ENCODE results near the gene SCUBE2.

The SCUBE2 gene

GRCh38 chr11:9092072-9092471, 673 bp upstream of the SCUBE2 start:
- TF ChIP-seq GATA2 (IDR thresholded peaks at IDR 0.05; ENCODE audit: low read depth, low read length) (no peak), GATA3 (IDR thresholded peaks at IDR 0.05; ENCODE audit: low read depth, low read length) (no peak)

GRCh38 chr11:9090488-9091043, 833 bp downstream of the SCUBE2 start:
- TF ChIP-seq GATA2 (IDR thresholded peaks at IDR 0.05; ENCODE audit: low read depth, low read length) (no peak), GATA3 (IDR thresholded peaks at IDR 0.05; ENCODE audit: low read depth, low read length) (no peak)

- no peak for TF ChIP-seq GATA2 (IDR thresholded peaks at IDR 0.05; ENCODE audit: low read depth, low read length)
- no peak for TF ChIP-seq GATA3 (IDR thresholded peaks at IDR 0.05; ENCODE audit: low read depth, low read length)
Measured at GRCh38 chr11:9089636-9090035, 1.8 kb downstream of the SCUBE2 start.

- TF ChIP-seq GATA3 (IDR thresholded peaks at IDR 0.05; ENCODE audit: low read depth, low read length) (no peak), GATA2 (IDR thresholded peaks at IDR 0.05; ENCODE audit: low read depth, low read length) (no peak)
Measured at GRCh38 chr11:9089061-9089460, 2.3 kb downstream of the SCUBE2 start.

GRCh38 chr11:9082575-9082974, 8.8 kb downstream of the SCUBE2 start:
- TF ChIP-seq GATA2 (IDR thresholded peaks at IDR 0.05; ENCODE audit: low read depth, low read length) (no peak), GATA3 (IDR thresholded peaks at IDR 0.05; ENCODE audit: low read depth, low read length) (no peak)

- TF ChIP-seq GATA3 (IDR thresholded peaks at IDR 0.05; ENCODE audit: low read depth, low read length) (no peak), GATA2 (IDR thresholded peaks at IDR 0.05; ENCODE audit: low read depth, low read length) (no peak)
Measured at GRCh38 chr11:9081153-9081552, 10.2 kb downstream of the SCUBE2 start.

- TF ChIP-seq GATA3 (IDR thresholded peaks at IDR 0.05; ENCODE audit: low read depth, low read length) (no peak), GATA2 (IDR thresholded peaks at IDR 0.05; ENCODE audit: low read depth, low read length) (no peak)
Measured at GRCh38 chr11:9078113-9079086, 13.0 kb downstream of the SCUBE2 start.

GRCh38 chr11:9077164-9077563, 14.2 kb downstream of the SCUBE2 start:
- no peak for TF ChIP-seq GATA3 (IDR thresholded peaks at IDR 0.05; ENCODE audit: low read depth, low read length)
- no peak for TF ChIP-seq GATA2 (IDR thresholded peaks at IDR 0.05; ENCODE audit: low read depth, low read length)

- TF ChIP-seq GATA3 (IDR thresholded peaks at IDR 0.05; ENCODE audit: low read depth, low read length), result no peak
- TF ChIP-seq GATA2 (IDR thresholded peaks at IDR 0.05; ENCODE audit: low read depth, low read length), result no peak; the same call in 1 of the 2 replicates
Measured at GRCh38 chr11:9076661-9077060, 14.7 kb downstream of the SCUBE2 start.

- no peak for TF ChIP-seq GATA2 (IDR thresholded peaks at IDR 0.05; ENCODE audit: low read depth, low read length)
- no peak for TF ChIP-seq GATA3 (IDR thresholded peaks at IDR 0.05; ENCODE audit: low read depth, low read length)
Measured at GRCh38 chr11:9076046-9076445, 15.4 kb downstream of the SCUBE2 start.

- TF ChIP-seq GATA2 (IDR thresholded peaks at IDR 0.05; ENCODE audit: low read depth, low read length) (no peak), GATA3 (IDR thresholded peaks at IDR 0.05; ENCODE audit: low read depth, low read length) (no peak)
Measured at GRCh38 chr11:9075556-9075955, 15.8 kb downstream of the SCUBE2 start.

- no peak for TF ChIP-seq GATA2 (IDR thresholded peaks at IDR 0.05; ENCODE audit: low read depth, low read length)
- TF ChIP-seq GATA3 (IDR thresholded peaks at IDR 0.05; ENCODE audit: low read depth, low read length), result no peak
Measured at GRCh38 chr11:9074338-9075029, 16.9 kb downstream of the SCUBE2 start.

- TF ChIP-seq GATA2 (IDR thresholded peaks at IDR 0.05; ENCODE audit: low read depth, low read length) (no peak), GATA3 (IDR thresholded peaks at IDR 0.05; ENCODE audit: low read depth, low read length) (no peak)
Measured at GRCh38 chr11:9073466-9074225, 17.8 kb downstream of the SCUBE2 start.

Data from SH-SY5Y (cell line).